Esophagus muscularis mucosa (tissue), 4 donors: ENCODE measurements around the gene C12orf43.

Experiments used
- EP300 ChIP-seq: sonication (generic); formaldehyde crosslinking; IDR thresholded peaks from one replicate; pipeline ENCODE4 v1.6.1; 2017; ENCODE audit warnings: antibody characterized with exemption
- POLR2A ChIP-seq: fragments of 450-650 bp; IDR thresholded peaks from one replicate; pipeline ENCODE4 v1.6.1; 2017; ENCODE audit warnings: antibody characterized with exemption, moderate library complexity, mild to moderate bottlenecking, low read depth
- POLR2AphosphoS5 ChIP-seq, 2 donors: sonication (generic); formaldehyde crosslinking; IDR thresholded peaks; one replicate each; pipeline ENCODE4 v1.6.1; 2017; ENCODE audit warnings: antibody characterized with exemption in 2 of 2
- TF ChIP-seq, protein P1 (sequence below), 3 experiments: fragments of 200-600 bp in 2 of 3; fragments of 450-650 bp in 1 of 3; sonication (generic) in 2 of 3; IDR thresholded peaks; one replicate each; pipeline ENCODE4 v1.5.1; 2017 to 2019; ENCODE audit warnings: antibody characterized with exemption in 3 of 3, mild to moderate bottlenecking in 2 of 3, moderate library complexity in 1 of 3

DNA sequence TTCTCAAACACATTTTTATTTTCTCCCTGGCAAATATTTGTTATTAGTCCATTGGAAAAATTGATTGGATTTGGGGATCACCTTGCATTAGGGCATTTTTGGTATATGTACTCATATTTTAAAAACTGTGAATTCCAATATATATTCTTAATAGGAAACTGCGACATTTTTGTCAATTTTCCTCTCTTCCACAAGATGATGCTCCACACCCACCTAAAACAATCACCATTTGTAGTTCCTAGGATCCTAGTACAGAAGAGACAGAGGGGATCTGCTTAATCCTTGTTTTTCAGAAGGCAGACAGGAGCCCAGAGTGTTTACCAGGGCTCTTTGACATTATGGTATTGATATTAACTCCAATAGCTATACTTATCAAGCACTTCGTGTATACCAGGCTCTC lies 45.5 kb upstream of the C12orf43 start:
- TF ChIP-seq POLR2A (no peak), POLR2AphosphoS5 (IDR thresholded peaks at IDR 0.05) (no peak), EP300 (no peak)
- TF ChIP-seq, protein P1, sequence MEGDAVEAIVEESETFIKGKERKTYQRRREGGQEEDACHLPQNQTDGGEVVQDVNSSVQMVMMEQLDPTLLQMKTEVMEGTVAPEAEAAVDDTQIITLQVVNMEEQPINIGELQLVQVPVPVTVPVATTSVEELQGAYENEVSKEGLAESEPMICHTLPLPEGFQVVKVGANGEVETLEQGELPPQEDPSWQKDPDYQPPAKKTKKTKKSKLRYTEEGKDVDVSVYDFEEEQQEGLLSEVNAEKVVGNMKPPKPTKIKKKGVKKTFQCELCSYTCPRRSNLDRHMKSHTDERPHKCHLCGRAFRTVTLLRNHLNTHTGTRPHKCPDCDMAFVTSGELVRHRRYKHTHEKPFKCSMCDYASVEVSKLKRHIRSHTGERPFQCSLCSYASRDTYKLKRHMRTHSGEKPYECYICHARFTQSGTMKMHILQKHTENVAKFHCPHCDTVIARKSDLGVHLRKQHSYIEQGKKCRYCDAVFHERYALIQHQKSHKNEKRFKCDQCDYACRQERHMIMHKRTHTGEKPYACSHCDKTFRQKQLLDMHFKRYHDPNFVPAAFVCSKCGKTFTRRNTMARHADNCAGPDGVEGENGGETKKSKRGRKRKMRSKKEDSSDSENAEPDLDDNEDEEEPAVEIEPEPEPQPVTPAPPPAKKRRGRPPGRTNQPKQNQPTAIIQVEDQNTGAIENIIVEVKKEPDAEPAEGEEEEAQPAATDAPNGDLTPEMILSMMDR (IDR thresholded peaks at IDR 0.05) = peak in 1 of 3 experiments; percentile 9
